Nucleus accumbens (tissue), 56 donors: ENCODE measurements around the gene KIAA0513.

Experiments
- DNase-seq, 56 donors: peaks; one replicate each; lab custom pipeline; 2025; lab: John Stamatoyannopoulos, UW

Gene KIAA0513

DNA sequence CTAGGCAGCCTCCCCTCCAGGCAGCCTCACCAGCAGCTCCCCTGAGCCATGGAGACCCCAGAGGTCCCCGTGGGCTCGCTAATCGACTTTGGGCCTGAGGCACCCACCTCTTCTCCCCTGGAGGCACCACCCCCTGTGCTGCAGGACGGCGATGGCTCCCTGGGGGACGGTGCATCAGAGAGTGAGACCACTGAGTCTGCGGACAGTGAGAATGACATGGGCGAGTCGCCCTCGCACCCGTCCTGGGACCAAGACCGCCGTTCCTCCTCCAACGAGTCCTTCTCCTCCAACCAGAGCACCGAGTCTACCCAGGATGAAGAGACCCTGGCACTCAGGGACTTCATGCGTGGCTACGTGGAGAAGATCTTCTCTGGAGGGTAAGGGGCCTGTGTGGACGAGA lies 39.4 kb downstream of the KIAA0513 start:
- no peak for DNase-seq

GRCh38 chr16:85067426-85067825 lies 39.8 kb downstream of the KIAA0513 start:
- DNase-seq, result no peak

DNA sequence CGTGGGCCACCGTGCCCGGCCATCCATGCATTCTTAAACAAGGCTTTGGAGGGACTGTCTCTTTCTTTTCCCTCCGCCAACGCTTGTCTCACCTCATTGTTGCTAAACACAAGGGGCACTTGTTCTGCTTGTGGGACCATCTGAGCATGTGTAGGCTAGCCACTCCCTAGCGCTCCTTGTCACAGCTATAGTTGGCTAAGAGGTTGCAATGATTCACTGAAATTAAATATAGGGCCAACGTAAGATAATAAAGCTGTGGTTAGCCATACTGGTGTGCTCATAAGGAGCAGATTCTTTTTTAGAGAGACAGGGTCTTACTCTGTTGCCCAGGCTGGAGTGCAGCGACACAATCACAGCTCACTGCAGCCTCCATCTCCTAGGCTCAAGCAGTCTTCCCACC lies 41.2 kb downstream of the KIAA0513 start:
- DNase-seq, result no peak

- no peak for DNase-seq
These were observed 41.6 kb downstream of the KIAA0513 start for GRCh38 chr16:85069171-85069570.

- DNase-seq, result no peak
These were observed 44.7 kb downstream of the KIAA0513 start for GRCh38 chr16:85072076-85072860.

DNA sequence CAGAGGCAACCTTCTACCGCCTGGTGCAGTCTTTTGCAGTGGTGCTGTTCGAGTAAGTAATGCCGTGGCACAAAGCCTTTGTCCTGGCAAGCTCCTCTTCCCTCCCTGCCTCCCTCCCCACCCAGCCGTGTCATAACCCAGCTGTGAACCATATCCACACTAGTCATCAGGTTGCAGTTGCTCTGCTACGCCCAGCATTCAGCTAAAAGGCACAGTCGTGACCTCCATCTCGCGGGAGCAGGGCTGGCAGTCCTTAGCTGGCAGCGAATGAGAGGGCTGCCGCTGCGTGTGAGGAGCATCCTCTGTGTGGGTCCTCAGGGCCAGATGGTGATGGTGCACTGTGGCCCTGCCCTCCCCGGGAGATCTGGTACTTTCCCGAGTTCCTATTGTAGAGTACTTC lies 45.4 kb downstream of the KIAA0513 start:
- peak in 4 of 56 donors; percentile 28 to 36 (median 32) for DNase-seq

- DNase-seq, result no peak
These were observed 46.8 kb downstream of the KIAA0513 start for GRCh38 chr16:85074225-85074914.

DNA sequence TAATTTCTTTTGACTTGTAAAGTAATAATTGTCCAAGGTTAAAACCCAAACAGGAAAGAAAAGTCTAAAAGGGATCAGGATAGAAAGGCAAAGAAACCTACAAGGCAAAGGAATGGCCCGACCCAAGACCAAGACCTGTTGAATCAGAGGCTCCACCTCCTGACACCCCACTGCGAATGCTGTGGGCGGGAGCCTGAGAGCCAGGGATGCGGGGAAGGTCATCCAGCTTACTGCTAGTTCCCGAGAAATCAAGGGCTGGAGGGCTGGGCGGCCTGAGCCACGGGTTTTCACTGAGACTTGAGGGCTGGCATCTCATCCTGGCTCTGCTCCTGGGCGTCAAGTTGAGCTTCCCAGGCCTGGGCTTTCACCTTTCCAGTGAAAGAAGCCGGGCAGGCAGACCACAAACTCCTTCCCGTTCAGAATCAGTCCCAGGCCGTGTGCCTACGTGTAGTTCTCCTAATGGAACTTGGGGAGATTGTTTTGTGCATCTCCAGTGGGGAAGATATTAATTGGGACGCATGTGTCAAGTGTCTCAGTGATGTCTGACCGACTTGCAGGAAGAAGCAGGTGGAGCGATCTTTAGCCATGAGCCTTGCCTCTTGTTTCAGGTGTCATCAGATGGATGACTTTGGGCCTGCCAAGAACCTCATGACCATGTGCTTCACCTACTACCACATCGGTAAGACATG lies 47.8 kb downstream of the KIAA0513 start:
- DNase-seq, result no peak

GRCh38 chr16:85077039-85077438 lies 49.4 kb downstream of the KIAA0513 start:
- DNase-seq, result no peak

- no peak for DNase-seq
These were observed 50.1 kb downstream of the KIAA0513 start for GRCh38 chr16:85077576-85078125.

DNA sequence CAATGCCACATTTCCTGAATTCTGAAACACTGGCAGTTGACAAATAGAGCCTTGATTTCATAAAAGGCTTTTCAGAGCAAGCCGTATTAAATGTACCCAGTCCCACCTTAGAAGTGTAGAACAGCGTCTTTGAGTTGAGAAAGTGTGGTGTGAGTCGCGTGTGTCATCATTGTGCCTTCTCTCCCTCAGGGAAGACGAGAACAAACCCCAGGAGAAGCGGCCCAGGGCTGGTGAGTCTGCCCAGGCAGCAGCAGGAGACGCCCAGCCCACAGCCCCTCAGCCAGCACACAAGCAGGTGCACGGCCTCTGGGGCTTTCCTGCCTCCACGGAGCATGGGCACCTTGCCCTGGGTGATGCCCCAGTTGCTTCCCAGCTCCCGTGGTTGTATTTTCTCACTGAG lies 50.6 kb downstream of the KIAA0513 start:
- DNase-seq, result no peak

- no peak for DNase-seq
These were observed 51.4 kb downstream of the KIAA0513 start for GRCh38 chr16:85078952-85079351.

- no peak for DNase-seq
These were observed 52.4 kb downstream of the KIAA0513 start for GRCh38 chr16:85079785-85080570.

- DNase-seq, result no peak
These were observed 53.4 kb downstream of the KIAA0513 start for GRCh38 chr16:85081038-85081437.

DNA sequence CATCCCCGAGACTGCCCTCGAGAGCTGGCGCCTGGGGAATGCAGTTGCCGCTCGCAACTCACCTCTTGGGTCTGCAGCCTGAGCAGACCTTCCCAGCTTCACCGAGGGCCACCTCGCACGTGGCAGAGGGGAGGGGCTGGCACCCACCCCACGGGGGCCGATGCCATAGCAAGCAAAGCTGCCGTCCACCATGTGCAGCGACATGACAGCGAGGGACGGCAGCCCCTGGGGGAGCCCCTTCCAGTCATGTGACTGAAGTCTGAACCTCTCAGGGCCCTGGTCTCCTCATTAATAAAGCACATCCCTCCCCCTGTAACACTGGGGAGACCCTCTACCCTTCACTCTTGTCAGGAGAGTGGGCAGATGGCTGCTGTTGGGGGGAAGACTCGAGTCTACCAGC lies 54.2 kb downstream of the KIAA0513 start:
- DNase-seq, result no peak

- peak in 3 of 56 donors; percentile 6 to 28 (median 17) for DNase-seq
These were observed 54.8 kb downstream of the KIAA0513 start for GRCh38 chr16:85082173-85083050.

- peak in 2 of 56 donors; percentile 10 to 31 for DNase-seq
These were observed 55.5 kb downstream of the KIAA0513 start for GRCh38 chr16:85083051-85083639.

- no peak for DNase-seq
These were observed 57.4 kb downstream of the KIAA0513 start for GRCh38 chr16:85084841-85085510.
